Stomach (tissue), 4 donors: ENCODE results near the gene BLOC1S3.

Experiments used
- CTCF ChIP-seq, 7 experiments: fragments of 450-650 bp in 4 of 7; fragments of 200-600 bp in 3 of 7; sonication (generic) in 3 of 7; IDR thresholded peaks; one replicate each; pipeline ENCODE4 v1.5.1; 2016 to 2019; ENCODE audit warnings: antibody characterized with exemption in 7 of 7, control low read depth in 2 of 7, mild to moderate bottlenecking in 1 of 7
- POLR2A ChIP-seq, 4 donors: fragments of 450-650 bp; IDR thresholded peaks; one replicate each; pipeline ENCODE4 v1.6.1; 2016; ENCODE audit warnings: antibody characterized with exemption in 4 of 4, control low read depth in 2 of 4, mild to moderate bottlenecking in 1 of 4, moderate library complexity in 1 of 4

- TF ChIP-seq CTCF (IDR thresholded peaks at IDR 0.05) (no peak), POLR2A (IDR thresholded peaks at IDR 0.05) (no peak)
Measured at GRCh38 chr19:45170146-45171106, 8.2 kb upstream of the BLOC1S3 start.
